ENCODE measurements around the gene WARS2.
"Not testable (repeated sequence)": the region's sequence is repeated elsewhere in the genome, so short reads cannot be mapped to it uniquely, and the experiment has no call there.

Gene WARS2

GRCh38 chr1:119140177-119141019, at the start of gene WARS2:
WARS2 (minus strand) TSS chr1:119140653; CDS start chr1:119140644, 9 bp downstream.
- DNase-seq, result peak; percentile 89 to 100 (median 96)

GRCh38 chr1:119188926-119189325, 48.5 kb upstream of the WARS2 start:
- DNase-seq, result no peak

- DNase-seq, result no peak
Measured at GRCh38 chr1:119187416-119187815, 47.0 kb upstream of the WARS2 start.

GRCh38 chr1:119186471-119186870, 46.0 kb upstream of the WARS2 start:
- no peak for DNase-seq

- DNase-seq, result no peak
Measured at GRCh38 chr1:119184972-119185371, 44.5 kb upstream of the WARS2 start.

GRCh38 chr1:119181218-119181617, 40.8 kb upstream of the WARS2 start:
- no peak for DNase-seq

DNA sequence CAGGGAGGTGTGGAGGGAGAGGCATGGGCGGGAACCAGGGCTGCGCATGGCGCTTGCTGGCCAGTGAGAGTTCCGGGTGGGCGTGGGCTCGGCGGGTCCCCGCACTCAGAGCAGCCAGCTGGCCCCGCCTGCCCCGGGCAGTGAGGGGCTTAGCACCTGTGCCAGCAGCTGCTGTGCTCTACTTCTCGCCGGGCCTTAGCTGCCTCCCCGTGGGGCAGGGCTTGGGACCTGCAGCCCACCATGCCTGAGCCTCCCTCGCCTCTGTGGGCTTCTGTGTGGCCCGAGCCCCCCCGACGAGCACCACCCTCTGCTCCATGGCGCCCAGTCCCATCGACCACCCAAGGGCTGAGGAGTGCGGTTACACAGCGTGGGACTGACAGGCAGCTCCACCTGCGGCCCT, 38.6 kb upstream of the WARS2 start:
- no peak for DNase-seq

- not testable (repeated sequence) for DNase-seq
Measured at GRCh38 chr1:119172927-119173326, 32.5 kb upstream of the WARS2 start.

DNA sequence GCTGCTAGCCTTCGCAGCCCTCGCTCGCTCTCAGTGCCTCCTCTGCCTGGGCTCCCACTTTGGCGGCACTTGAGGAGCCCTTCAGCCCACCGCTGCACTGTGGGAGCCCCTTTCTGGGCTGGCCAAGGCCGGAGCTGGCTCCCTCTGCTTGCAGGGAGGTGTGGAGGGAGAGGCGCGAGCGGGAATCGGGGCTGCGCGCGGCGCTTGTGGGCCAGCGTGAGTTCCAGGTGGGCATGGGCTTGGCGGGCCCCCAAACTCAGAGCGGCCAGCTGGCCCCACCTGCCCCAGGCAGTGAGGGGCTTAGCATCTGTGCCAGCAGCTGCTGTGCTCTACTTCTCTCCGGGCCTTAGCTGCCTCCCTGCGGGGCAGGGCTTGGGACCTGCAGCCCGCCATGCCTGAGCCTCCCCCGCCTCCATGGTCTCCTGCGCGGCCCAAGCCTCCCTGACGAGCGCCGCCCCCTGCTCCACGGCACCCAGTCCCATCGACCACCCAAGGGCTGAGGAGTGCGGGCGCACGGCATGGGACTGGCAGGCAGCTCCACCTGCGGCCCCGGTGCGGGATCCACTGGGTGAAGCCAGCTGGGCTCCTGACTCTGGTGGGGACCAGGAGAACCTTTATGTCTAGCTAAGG, 31.0 kb upstream of the WARS2 start:
- not testable (repeated sequence) for DNase-seq

GRCh38 chr1:119163396-119163795, 22.9 kb upstream of the WARS2 start:
- DNase-seq, result no peak

- DNase-seq, result no peak
Measured at GRCh38 chr1:119160866-119161265, 20.4 kb upstream of the WARS2 start.

DNA sequence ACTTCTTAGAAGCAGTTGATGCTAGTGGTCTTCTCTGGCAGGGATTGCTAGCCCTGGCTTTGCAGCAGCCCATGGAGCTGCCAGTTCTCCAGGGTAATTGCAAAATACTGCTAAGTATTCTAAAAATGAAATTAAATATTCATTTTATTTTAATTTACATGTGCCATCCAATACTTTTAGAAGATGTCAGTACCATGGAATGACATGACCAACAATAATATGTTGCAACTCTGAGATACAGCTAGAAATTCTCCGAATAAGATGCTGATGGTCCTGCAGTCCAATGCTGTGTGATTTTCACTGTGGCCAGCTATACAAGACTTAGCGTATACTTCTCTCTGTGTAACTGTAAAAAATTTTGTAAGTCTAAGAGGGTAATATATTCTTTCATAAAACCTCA, 20.0 kb upstream of the WARS2 start:
- DNase-seq, result no peak

DNA sequence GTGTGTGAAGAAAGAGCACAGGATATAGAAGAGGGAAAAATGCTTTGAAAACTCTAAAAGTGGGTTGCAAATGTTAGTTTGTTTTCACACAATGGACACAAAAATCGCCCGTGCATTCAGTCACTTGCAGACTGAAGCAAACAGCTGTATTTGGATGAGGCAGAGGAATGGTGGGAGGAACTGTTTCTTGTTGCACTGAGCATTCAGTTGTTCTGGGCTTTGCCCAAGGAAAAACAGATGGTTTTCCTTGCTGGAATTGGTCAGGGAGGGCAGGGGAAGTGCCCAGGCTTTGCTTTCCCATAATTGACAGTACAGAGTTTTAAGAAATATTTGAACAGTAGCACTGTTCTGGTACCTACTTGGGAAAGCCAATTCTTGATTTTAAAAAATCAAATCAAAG, 19.5 kb upstream of the WARS2 start:
- DNase-seq, result no peak

DNA sequence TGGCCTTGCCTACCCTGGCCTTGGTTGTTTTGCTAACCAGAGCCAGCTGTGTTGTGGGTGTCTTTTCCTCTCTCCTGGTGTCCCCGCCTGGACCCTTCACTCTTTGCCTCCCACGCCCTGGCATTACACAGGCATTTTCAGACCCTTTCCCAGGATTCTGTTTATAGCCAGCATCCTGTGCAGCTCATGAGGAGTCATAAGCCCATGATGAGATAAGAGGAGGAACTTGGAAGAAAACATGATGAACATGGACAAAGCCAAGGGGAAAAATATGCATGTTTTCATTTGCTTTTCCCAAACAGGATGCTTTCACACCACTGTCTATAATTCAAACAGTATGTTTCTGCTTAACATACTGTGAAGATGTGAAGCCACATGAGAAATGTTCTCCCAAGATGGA, 18.7 kb upstream of the WARS2 start:
- no peak for DNase-seq

DNA sequence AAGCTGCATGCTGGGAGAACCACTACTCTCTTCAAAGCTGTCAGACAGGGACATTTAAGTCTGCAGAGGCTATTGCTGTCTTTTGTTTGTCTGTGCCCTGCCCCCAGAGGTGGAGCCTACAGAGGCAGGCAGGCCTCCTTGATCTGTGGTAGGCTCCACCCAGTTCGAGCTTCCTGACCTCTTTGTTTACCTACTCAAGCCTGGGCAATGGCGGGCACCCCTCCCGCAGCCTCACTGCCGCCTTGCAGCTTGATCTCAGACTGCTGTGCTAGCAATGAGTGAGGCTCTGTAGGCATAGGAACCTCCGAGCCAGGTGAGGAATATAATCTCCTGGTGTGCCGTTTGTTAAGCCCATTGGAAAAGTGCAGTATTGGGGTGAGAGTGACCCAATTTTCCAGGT, 16.3 kb upstream of the WARS2 start:
- not testable (repeated sequence) for DNase-seq

- DNase-seq, result not testable (repeated sequence)
Measured at GRCh38 chr1:119155069-119155468, 14.6 kb upstream of the WARS2 start.

- DNase-seq, result no peak
Measured at GRCh38 chr1:119150150-119150549, 9.7 kb upstream of the WARS2 start.

- DNase-seq, result no peak
Measured at GRCh38 chr1:119147661-119148090, 7.2 kb upstream of the WARS2 start.

- no peak for DNase-seq
Measured at GRCh38 chr1:119146466-119146865, 6.0 kb upstream of the WARS2 start.

GRCh38 chr1:119144813-119145212, 4.4 kb upstream of the WARS2 start:
- no peak for DNase-seq

- no peak for DNase-seq
Measured at GRCh38 chr1:119143706-119144105, 3.3 kb upstream of the WARS2 start.

DNA sequence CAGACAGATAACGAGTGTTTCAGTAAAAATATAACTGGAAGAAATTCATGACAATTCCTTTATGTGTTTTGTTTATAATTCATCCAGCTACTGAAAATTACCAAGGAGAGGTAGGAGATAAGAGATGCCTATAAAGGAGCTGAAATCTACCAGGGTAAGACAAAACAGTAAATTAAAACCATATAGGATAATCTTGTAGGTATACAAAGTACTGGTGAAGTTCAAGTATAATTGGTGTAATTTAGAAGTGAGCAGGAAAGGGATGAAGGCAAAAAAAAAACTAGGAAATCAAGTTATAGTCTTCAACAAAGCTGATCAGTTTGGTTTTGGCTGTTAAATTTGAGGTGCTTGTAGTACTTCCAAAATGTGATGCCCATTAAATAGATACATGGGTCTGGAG, 1.2 kb upstream of the WARS2 start:
- DNase-seq, result no peak

GRCh38 chr1:119141020-119141424, 569 bp upstream of the WARS2 start:
- DNase-seq, result peak in 4 of 6 experiments; percentile 20 to 32 (median 22)

DNA sequence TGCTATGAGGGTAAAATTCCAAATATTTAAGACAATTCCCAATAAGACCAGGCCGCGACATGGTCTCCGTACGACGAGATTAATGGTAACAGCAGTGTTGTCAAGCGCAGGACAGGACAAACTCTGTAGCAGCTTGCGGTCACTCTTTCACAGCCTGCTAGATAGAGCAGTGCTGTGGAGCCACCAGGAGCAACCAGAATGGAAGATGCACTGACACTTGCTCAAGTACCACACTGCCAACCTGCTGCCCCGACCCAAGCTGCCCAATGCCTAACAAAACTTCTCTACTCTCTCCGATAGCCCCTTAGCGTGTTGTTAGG, 636 bp downstream of the WARS2 start:
- no peak for DNase-seq

- DNase-seq, result peak in 3 of 6 experiments; percentile 14 to 20 (median 19)
Measured at GRCh38 chr1:119139403-119139802, 1.1 kb downstream of the WARS2 start.

Measured in stimulated activated naive CD4-positive, alpha-beta T cell (primary cell).